DMS153 (cell line): ENCODE measurements around the gene NEAT1.

Experiments
- DNase-seq: peaks from one replicate; lab custom pipeline; 2025; lab: John Stamatoyannopoulos, UW

The NEAT1 gene

GRCh38 chr11:65433657-65434056, 11.1 kb downstream of the NEAT1 start:
- DNase-seq = no peak

- no peak for DNase-seq
Observed at GRCh38 chr11:65434057-65434666, 11.6 kb downstream of the NEAT1 start.

GRCh38 chr11:65434667-65435410, 12.2 kb downstream of the NEAT1 start:
- DNase-seq = no peak

- DNase-seq = no peak
Observed at GRCh38 chr11:65435411-65435931, 12.9 kb downstream of the NEAT1 start.

- no peak for DNase-seq
Observed at GRCh38 chr11:65435981-65436411, 13.4 kb downstream of the NEAT1 start.

GRCh38 chr11:65436412-65437032, 13.9 kb downstream of the NEAT1 start:
- no peak for DNase-seq

GRCh38 chr11:65437436-65438227, 15.0 kb downstream of the NEAT1 start:
- no peak for DNase-seq

GRCh38 chr11:65438257-65439151, 15.9 kb downstream of the NEAT1 start:
- DNase-seq = no peak

GRCh38 chr11:65439331-65440181, 17.0 kb downstream of the NEAT1 start:
- no peak for DNase-seq

GRCh38 chr11:65440831-65441499, 18.4 kb downstream of the NEAT1 start:
- DNase-seq = no peak

- DNase-seq = no peak
Observed at GRCh38 chr11:65442842-65443331, 20.3 kb downstream of the NEAT1 start.

- no peak for DNase-seq
Observed at GRCh38 chr11:65444314-65445051, 21.9 kb downstream of the NEAT1 start.

GRCh38 chr11:65445101-65445603, 22.6 kb downstream of the NEAT1 start:
- DNase-seq = no peak

GRCh38 chr11:65445604-65446445, 23.2 kb downstream of the NEAT1 start:
- DNase-seq = no peak

GRCh38 chr11:65446446-65447277, 24.1 kb downstream of the NEAT1 start:
- no peak for DNase-seq

- no peak for DNase-seq
Observed at GRCh38 chr11:65448074-65448417, 25.4 kb downstream of the NEAT1 start.
